ENCODE data around the gene POU2AF1.

GRCh38 chr11:111426617-111427016 is 47.5 kb upstream of the POU2AF1 start:
- TF ChIP-seq CTCF (IDR thresholded peaks at IDR 0.05) (no peak), POLR2A (IDR thresholded peaks at IDR 0.05) (no peak)

Data from esophagus squamous epithelium (tissue), 4 donors.